Effector CD8-positive, alpha-beta T cell (primary cell): ENCODE measurements around the gene SOX14.

ENCODE experiments used
- DNase-seq: peaks from one replicate; lab custom pipeline; 2025; lab: John Stamatoyannopoulos, UW

Gene SOX14

DNA sequence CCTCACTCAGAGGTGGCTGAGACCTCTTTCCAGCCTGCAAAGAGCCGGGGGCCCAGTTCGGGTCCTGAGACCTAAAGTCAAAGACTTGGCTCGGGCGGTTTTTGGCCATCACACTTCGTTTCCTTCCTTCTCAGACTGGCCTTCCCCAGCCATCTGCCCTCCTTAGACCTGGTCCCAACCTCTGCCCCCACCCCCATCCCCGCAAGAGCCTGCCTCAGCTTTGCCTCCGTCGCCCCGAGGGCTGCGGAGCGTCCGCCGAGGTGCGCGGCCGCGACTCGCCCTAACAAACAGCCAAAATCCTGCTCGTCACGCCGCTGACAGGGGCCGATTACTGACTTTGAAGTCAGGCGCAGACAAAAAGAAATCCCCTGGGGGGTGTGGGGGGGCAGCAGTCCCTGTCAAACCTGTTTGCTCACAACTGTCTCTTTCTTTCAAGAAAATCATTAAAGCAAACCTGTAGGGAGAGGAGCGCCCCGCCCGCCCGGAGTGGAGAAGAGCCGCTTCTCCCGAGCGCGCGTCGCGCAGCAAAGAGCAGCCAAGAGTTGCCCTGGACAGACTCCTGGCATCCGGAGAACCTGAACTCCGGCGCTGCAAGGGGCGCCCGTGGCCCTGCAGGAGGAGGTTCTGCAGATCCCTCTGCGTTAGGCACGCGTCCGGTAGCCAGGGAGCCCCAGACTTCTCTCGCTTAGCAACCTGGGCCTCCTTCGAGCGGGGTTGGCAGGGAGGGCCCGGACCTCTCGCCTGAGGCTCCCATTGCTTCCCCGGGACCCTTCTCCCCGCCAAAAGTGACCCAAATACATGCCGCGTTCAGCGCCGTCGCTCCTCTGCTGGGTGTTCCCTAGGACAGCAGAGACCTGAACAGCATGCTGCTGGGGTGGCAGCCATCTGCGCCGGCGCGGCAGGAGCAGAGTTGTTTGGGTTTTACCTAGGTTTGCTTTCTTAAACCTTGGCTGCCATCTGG is 4.5 kb downstream of the SOX14 start:
- no peak for DNase-seq

DNA sequence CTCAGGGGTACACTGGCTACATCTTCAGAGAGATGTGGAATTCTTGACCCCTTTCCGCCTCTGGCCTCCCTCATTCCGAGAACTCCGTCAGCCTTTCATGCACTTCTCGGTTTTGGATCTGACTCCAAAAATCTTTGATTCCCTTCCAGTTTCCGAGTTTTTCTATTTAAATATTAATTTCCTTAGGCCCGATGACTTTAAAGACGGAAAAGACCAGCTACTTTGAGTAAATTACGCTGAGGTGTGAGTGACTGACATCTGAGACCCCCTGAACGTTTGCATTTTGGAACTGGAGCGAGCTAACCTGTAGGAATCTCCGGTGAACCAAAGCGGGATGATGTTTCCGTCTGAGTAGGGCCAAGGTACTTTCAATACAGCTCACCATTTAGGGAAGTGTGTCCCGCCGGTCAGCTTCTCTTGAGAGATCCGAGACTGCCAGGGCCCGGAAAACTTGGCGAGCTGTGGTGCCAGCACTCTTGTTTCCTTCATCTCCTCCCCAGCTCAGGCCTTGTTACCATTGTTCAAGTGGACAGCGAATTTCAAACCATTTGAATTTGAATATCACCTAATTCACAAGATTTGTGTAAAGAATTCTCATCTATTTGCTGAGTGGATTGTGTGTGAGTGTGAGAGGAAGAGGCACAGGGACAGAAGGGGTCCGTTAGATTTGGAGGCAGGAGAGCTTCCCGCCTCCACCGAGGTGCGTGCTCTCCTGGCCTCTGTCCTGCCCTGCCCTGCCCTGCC is 5.4 kb downstream of the SOX14 start:
- DNase-seq, result no peak

DNA sequence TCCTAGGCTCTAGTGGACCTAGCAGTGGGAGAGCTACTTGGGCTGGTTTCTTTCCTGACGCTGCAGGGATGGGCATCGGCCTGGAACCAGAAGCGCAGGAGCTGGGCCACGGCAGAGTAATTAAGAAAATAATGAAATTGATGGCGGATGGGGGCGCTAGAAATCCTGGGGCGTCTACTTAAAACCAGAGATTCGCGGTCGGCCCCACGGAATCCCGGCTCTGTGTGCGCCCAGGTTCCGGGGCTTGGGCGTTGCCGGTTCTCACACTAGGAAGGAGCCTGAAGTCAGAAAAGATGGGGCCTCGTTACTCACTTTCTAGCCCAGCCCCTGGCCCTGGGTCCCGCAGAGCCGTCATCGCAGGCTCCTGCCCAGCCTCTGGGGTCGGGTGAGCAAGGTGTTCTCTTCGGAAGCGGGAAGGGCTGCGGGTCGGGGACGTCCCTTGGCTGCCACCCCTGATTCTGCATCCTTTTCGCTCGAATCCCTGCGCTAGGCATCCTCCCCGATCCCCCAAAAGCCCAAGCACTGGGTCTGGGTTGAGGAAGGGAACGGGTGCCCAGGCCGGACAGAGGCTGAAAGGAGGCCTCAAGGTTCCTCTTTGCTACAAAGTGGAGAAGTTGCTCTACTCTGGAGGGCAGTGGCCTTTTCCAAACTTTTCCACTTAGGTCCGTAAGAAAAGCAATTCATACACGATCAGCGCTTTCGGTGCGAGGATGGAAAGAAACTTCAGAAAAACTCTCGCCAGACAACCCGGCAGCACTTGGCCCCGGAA is 6.1 kb downstream of the SOX14 start:
- DNase-seq, result no peak

DNA sequence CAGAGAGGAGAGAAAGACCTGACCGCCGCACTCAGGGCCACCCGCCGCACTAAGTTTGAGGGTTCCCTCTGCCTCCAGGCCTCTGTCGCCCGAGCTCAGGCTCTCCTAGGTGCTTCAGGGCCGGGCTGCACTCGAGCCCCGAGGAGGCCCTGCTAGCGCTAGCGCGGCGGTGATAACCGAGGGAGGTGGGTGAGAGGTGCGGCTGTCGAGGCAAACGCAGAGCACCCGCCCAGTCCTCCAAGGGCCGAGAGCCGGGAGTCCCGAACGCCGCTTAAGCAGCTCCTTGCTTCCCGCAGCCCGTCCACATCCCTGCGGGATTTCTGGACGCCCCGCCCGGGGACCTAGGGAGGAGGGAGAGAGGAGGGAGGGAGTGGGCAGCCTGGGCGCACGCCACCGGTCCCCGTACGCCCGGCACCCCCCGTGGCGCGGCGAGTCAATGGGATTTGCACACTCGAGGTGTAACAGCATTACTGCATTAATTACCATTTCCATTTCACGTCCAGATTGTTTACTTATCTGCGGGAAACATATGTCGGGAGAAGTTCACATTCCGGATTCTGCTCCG is 6.8 kb downstream of the SOX14 start:
- DNase-seq, result no peak

DNA sequence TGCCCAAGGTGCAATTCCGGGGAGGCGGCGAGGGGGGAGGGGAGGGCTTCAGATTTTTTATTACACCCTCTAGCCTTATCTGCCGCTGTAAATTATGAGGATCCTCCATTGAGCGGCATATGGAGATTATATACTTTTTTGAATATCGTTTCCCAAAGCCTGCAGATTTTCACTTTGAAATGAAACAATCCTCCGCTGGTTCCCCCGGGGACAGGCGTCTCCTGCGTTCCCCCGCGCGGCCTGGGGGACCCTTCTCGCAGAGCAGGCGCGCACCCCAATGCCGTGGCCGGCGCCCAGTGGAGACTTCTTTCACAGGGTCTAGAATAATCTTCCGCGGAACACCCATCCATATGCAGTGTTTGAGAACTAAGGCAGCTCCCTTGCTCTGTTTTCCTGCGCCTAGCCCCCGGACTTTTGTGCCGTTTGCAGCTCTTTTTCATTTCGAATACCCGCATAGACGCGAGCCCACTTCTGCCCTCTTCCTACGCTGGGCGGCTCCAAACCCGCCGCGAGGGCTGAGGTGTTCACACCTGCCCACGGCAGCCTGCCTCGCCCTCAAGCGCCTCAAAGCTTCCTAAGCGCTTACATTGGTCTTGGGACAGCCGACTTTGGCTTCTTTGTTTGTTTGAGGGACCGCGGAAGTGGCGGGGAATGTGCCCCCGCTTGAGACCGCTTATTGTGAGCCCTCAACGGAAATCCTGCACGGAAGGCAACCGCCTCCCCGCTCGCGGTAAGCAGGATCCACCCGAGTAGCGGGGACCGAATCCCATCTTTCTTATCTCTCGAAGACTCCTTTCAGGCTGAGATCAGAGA is 7.5 kb downstream of the SOX14 start:
- no peak for DNase-seq

DNA sequence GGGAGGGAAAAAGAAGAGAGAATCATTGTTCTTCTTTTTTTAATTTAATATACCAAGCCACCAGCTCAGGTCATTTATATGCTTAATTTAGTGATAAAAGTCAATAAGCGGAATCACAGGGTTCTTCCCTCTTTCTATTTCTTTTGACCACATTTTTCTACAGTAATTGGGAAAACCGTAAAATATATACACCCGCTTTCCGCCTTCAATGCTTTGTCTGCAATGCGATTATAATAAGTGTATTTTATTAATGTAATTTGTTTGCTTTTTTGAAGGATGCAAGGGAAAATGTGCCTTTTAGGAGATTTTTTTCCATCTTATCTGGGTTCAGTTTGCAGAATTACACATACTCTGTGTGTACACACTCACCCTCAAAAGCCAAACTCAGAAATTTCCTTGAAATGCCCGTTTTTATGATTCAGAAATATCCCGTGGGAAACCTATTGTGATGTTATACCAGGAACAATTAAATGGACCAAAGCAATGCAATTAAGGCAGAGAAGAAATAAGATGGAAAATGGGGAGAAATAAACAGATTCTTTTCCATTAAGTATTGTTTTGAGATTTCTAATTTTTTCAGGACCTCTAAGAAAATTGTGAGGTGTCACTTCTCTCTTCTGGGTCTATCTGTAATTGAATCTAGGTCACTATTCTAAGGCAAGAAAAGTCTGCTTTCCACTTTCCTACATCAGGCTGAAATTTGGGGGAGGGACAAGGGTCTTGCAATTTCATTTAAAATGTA is 8.3 kb downstream of the SOX14 start:
- no peak for DNase-seq

DNA sequence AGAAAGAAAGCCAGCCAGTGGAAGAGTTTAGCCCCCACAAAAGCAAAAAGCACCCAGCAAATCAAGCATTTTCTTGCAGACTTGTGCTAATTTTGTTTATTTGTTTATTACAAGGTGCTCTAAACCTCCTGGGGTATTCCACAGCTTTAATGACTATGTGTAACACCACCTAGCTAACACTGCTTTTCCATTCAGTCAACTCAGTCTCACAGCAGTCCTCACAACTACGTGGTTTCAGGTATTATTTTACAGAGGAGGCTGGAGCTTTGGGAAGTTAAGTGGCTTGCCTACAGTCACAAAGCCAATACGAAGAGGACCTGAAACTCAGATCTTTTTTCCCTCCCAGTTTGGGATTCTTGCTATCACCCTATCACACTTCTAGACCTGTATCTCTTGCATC is 14.8 kb downstream of the SOX14 start:
- DNase-seq, result no peak

DNA sequence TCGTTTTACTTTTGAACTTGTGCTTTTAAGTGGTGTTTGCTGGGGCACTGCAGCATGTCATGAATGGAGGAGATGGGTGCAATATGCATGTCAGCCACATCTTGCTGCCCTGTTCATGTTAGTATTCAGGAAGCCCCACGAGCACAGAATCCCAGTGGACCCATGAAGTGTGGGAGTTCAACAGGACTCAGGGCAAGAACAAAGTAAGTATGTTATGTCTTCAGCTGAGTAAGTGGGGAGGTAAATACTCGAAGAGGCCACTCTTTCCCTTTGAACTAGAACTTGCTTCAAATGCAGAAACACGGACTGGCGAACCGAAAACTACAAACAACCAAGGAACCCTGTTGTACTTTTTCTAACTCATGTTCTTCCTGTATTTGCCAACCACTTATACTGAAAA is 23.4 kb downstream of the SOX14 start:
- no peak for DNase-seq

GRCh38 chr3:137789236-137789635 is 25.1 kb downstream of the SOX14 start:
- no peak for DNase-seq

- DNase-seq, result no peak
These were observed 28.6 kb downstream of the SOX14 start for GRCh38 chr3:137792626-137793271.

GRCh38 chr3:137796993-137797392 is 32.9 kb downstream of the SOX14 start:
- no peak for DNase-seq

- DNase-seq, result no peak
These were observed 39.1 kb downstream of the SOX14 start for GRCh38 chr3:137803215-137803614.

DNA sequence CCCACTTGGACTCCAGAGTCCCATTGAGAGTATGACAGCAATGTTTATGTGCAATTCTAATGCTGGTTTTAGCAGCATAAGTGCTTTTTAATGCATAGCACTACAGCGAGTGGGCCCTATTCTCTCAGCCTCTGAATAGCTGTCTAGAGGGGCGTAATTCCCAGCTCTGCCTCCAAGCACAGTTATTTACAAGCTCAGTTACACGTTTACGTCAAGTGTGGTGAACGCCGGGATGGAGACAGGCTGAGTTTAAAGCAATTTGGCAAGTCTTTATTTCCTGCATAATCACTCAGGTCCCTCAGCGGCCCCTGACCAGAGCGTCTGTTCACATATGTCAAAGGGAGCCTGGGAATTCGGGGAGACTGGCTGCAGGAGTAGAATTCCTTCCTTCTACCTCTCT is 43.9 kb downstream of the SOX14 start:
- no peak for DNase-seq

DNA sequence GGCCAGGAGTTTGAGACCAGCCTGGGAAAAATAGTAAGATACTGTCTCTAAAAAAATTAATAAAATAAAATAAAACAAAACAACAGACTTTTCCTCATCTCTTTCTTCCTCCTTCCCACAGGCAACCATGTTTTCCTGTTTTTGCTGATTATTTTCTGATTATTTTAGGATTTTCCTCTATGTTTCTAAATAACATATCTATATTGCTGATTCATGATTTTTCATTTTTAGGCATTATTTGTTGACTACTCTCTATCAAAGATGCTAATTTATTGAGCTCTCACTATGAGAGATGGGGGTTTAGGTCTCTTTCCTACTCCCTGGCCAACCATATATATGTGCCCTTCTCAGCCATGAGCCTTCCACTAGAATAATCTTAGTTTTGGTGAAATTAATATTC is 45.4 kb downstream of the SOX14 start:
- DNase-seq, result no peak

GRCh38 chr3:137812023-137812422 is 47.9 kb downstream of the SOX14 start:
- DNase-seq, result no peak

- no peak for DNase-seq
These were observed 51.1 kb downstream of the SOX14 start for GRCh38 chr3:137815251-137815650.
